K562 (cell line): ENCODE data around the gene PTPN9. TPM values are rescaled to one million over a fixed set of nuclear protein-coding genes. Genes with fewer than 3 reads are reported as not detected.

Experiments
- AFF1 ChIP-seq, 2 experiments: fragments of 450-650 bp; IDR thresholded peaks; 2 replicates each; pipeline ENCODE4 v1.6.1; 2018; ENCODE audit warnings: mild to moderate bottlenecking in 2 of 2, low read depth in 1 of 2; ENCODE audit not compliant: partially characterized antibody in 2 of 2
- ATF6 ChIP-seq: sonication (generic); formaldehyde crosslinking; IDR thresholded peaks from 2 replicates; pipeline ENCODE4 v1.4.0; 2020; ENCODE audit warnings: mild to moderate bottlenecking, missing genetic modification reagents
- BRF2 ChIP-seq: IDR thresholded peaks from 3 replicates; pipeline ENCODE4 v1.6.1; 2011; ENCODE audit warnings: borderline replicate concordance, mild to moderate bottlenecking; ENCODE audit not compliant: insufficient read length, insufficient read depth
- GATAD2A ChIP-seq: fragments of 450-650 bp; IDR thresholded peaks from 2 replicates; pipeline ENCODE4 v1.6.1; 2017
- HLTF ChIP-seq: fragments of 450-650 bp; IDR thresholded peaks from 2 replicates; pipeline ENCODE4 v1.6.1; 2016
- HMGN3 ChIP-seq: IDR thresholded peaks from 2 replicates; pipeline ENCODE4 v1.6.1; 2011; ENCODE audit warnings: borderline replicate concordance, low read depth, mild to moderate bottlenecking, mixed read lengths, low read length; ENCODE audit not compliant: insufficient read length; ENCODE audit errors: extremely low read depth
- NFE2 ChIP-seq: IDR thresholded peaks from 2 replicates; pipeline ENCODE4 v1.6.1; 2014; ENCODE audit warnings: antibody characterized with exemption, low read depth
- NRF1 ChIP-seq, 2 experiments: fragments of 450-650 bp; IDR thresholded peaks in 1 of 2; conservative IDR thresholded peaks in 1 of 2; 2 replicates each; pipeline ENCODE4 v1.6.1; 2014; ENCODE audit warnings: mild to moderate bottlenecking in 2 of 2
- POLR2B ChIP-seq: fragments of 450-650 bp; IDR thresholded peaks from 2 replicates; pipeline ENCODE4 v1.6.1; 2018; ENCODE audit warnings: low read depth; ENCODE audit not compliant: partially characterized antibody
- RFX7 ChIP-seq: fragments of 250-450 bp; sonication (Bioruptor Pico); IDR thresholded peaks from 2 replicates; pipeline ENCODE4 v1.5.1; 2021; ENCODE audit warnings: mild to moderate bottlenecking
- SIN3A ChIP-seq, 2 experiments: fragments of 150-350 bp in 1 of 2; IDR thresholded peaks; 2 replicates each; pipeline ENCODE4 v1.6.1; 2011 to 2016; ENCODE audit warnings: borderline replicate concordance in 2 of 2, low read depth in 2 of 2, low read length in 2 of 2, mild to moderate bottlenecking in 2 of 2, moderate library complexity in 2 of 2; ENCODE audit not compliant: control insufficient read depth in 1 of 2
- SREBF1 ChIP-seq: fragments of 150-350 bp; IDR thresholded peaks from 2 replicates; pipeline ENCODE4 v1.6.1; 2014; ENCODE audit warnings: antibody characterized with exemption, low read depth, low read length, borderline replicate concordance
- SUPT5H ChIP-seq: fragments of 450-650 bp; IDR thresholded peaks from 2 replicates; pipeline ENCODE4 v1.6.1; 2016
- ZBTB43 ChIP-seq: sonication (generic); formaldehyde crosslinking; IDR thresholded peaks from 2 replicates; pipeline ENCODE4 v1.8.0; 2023; ENCODE audit warnings: mild to moderate bottlenecking, missing genetic modification reagents
- ZNF57 ChIP-seq: fragments of 450-650 bp; formaldehyde crosslinking; IDR thresholded peaks from 2 replicates; pipeline ENCODE4 v1.4.0; 2020; ENCODE audit warnings: mild to moderate bottlenecking, moderate library complexity
- ZZZ3 ChIP-seq: fragments of 450-650 bp; IDR thresholded peaks from 2 replicates; pipeline ENCODE4 v1.6.1; 2016; ENCODE audit warnings: antibody characterized with exemption, mild to moderate bottlenecking, moderate library complexity
- polyA plus RNA-seq, 8 experiments: library from polyadenylated mRNA; depleted of rRNA in 4 of 8; stranded (reverse) in 5 of 8; unstranded in 3 of 8; fragments of >200 nt; fragmentation: Nextera tagmentation in 2 of 8; fragmentation: Illumina TruSeq in 1 of 8; extraction: Ambion mirVana in 2 of 8; extraction: Trizol in 1 of 8; gene quantifications; 2 replicates each; pipeline versions ENCODE4 v1.2.1 to v1.2.3, GENCODE V29; 2011 to 2014; ENCODE audit warnings: inconsistent platforms in 1 of 8, missing spikeins in 1 of 8
- total RNA-seq, 7 experiments: library from RNA; depleted of rRNA in 6 of 7; stranded (reverse); fragments of >200 nt in 6 of 7; fragmentation: Illumina TruSeq in 2 of 7; extraction: Trizol in 2 of 7; gene quantifications; 2 replicates each; pipeline versions ENCODE4 v1.2.1 to v1.2.3, GENCODE V29; 2011 to 2021; ENCODE audit warnings: low replicate concordance in 1 of 7
- TF ChIP-seq, protein P1 (sequence below): fragments of 250-450 bp; sonication (Bioruptor Pico); IDR thresholded peaks from 2 replicates; pipeline ENCODE4 v1.8.0; 2021; ENCODE audit warnings: mild to moderate bottlenecking, moderate library complexity

PTPN9 gene
- total and polyA plus RNA-seq, 9 of the 15 experiments (the other 6 are each of a cell fraction or from before 2014, with no cell fraction given): 5.0 to 24.0 (median 14.2) TPM

- no peak for TF ChIP-seq AFF1 (IDR thresholded peaks at IDR 0.05; ENCODE audit: low read depth in 1 of 2, partially characterized antibody in 2 of 2)
- no peak for TF ChIP-seq GATAD2A
- 0 out of 2 replicates have a peak, but pooled peaks have one; percentile 58 for TF ChIP-seq HLTF
- no peak for TF ChIP-seq NFE2
- TF ChIP-seq RFX7 (CRISPR knock-in tag): no peak
- TF ChIP-seq SIN3A (IDR thresholded peaks at IDR 0.05; ENCODE audit: borderline replicate concordance in 2 of 2, control insufficient read depth in 1 of 2, low read depth in 2 of 2, low read length in 2 of 2): peak; percentile 42 to 93; a peak in 2 of 4 replicates
- peak; percentile 72 for TF ChIP-seq POLR2B
- no peak; the same call in 1 of the 2 replicates for TF ChIP-seq ATF6 (CRISPR knock-in tag)
- TF ChIP-seq, protein P1, sequence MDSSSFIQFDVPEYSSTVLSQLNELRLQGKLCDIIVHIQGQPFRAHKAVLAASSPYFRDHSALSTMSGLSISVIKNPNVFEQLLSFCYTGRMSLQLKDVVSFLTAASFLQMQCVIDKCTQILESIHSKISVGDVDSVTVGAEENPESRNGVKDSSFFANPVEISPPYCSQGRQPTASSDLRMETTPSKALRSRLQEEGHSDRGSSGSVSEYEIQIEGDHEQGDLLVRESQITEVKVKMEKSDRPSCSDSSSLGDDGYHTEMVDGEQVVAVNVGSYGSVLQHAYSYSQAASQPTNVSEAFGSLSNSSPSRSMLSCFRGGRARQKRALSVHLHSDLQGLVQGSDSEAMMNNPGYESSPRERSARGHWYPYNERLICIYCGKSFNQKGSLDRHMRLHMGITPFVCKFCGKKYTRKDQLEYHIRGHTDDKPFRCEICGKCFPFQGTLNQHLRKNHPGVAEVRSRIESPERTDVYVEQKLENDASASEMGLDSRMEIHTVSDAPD (CRISPR knock-in tag): no peak
- no peak for TF ChIP-seq ZBTB43
- no peak for TF ChIP-seq ZZZ3
- TF ChIP-seq HMGN3: peak; percentile 18
- TF ChIP-seq SREBF1: no peak
- TF ChIP-seq ZNF57 (CRISPR knock-in tag): no peak
- TF ChIP-seq BRF2: no peak
- TF ChIP-seq SUPT5H: peak; percentile 81
- TF ChIP-seq NRF1 (conservative IDR thresholded peaks at IDR 0.05 in 1 of 2, IDR thresholded peaks at IDR 0.05 in 1 of 2): peak; percentile 89 to 91
These were observed 125.2 kb downstream of the PTPN9 start (continued) for GRCh38 chr15:75453703-75454470.
